NCI-H1048 (cell line): Measurements from ENCODE around the gene APOE.
"Not testable (repeated sequence)": the region's sequence is repeated elsewhere in the genome, so short reads cannot be mapped to it uniquely, and the experiment has no call there.

Source experiments
- DNase-seq: peaks from one replicate; lab custom pipeline; 2025; lab: John Stamatoyannopoulos, UW

APOE gene

DNA sequence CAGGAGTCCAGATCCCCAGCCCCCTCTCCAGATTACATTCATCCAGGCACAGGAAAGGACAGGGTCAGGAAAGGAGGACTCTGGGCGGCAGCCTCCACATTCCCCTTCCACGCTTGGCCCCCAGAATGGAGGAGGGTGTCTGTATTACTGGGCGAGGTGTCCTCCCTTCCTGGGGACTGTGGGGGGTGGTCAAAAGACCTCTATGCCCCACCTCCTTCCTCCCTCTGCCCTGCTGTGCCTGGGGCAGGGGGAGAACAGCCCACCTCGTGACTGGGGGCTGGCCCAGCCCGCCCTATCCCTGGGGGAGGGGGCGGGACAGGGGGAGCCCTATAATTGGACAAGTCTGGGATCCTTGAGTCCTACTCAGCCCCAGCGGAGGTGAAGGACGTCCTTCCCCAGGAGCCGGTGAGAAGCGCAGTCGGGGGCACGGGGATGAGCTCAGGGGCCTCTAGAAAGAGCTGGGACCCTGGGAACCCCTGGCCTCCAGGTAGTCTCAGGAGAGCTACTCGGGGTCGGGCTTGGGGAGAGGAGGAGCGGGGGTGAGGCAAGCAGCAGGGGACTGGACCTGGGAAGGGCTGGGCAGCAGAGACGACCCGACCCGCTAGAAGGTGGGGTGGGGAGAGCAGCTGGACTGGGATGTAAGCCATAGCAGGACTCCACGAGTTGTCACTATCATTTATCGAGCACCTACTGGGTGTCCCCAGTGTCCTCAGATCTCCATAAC is at the start of gene APOE:
Gene APOE, plus strand, starts transcription at position 360 of the 724 bp plus-strand sequence. CDS start 829 bp downstream, outside the sequence.
- no peak for DNase-seq

DNA sequence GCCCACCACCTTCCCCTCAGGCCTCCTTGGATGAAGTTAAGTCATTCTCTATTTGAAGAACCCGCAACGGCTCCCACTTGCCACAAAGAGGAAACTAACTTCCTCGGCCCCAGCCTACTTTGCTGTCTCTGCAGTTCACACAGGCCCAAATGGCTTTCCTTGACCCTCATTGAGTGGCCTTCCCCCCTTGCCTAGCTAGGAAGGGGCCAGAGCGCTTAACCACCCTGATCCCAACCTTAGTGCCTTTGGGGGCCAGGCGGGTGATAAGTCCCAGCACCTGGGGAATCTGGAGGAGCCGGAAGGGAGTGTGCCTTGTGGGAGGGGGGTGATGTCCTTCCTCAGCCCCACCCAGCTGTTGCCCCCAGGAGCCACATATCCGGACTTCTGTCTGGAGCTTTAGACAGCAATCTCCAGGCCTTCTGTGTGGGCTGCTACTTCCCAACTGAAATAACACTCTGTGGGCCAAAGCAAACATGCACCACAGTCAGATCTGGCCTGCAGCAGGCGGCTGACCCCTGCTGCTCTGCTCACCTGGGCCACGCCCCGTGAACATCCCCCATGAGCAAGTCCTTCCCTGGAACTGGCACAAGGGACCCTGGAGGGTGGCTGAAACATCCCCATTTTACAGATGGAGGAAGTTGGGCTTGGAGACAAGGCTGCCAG is 49.0 kb upstream of the APOE start:
- no peak for DNase-seq

DNA sequence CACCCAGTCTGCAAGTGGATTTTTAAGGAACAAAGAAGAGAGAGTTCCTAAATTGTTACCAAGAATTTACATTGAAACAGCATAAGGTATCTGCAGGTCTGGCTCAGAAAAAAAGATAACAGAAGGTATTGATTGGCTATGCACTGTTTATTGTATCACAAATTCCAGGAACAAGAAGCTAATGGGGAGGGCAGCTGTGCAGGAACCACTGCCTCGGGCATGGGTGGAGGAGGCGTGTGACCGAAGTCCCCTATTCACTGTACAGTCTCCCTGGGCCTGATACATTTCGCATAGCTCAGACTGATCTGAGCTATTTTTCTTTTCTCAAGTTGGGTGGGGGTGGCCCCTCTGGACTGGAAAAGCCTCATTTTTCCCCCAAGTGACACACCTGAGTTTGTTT is 47.8 kb upstream of the APOE start:
- no peak for DNase-seq

DNA sequence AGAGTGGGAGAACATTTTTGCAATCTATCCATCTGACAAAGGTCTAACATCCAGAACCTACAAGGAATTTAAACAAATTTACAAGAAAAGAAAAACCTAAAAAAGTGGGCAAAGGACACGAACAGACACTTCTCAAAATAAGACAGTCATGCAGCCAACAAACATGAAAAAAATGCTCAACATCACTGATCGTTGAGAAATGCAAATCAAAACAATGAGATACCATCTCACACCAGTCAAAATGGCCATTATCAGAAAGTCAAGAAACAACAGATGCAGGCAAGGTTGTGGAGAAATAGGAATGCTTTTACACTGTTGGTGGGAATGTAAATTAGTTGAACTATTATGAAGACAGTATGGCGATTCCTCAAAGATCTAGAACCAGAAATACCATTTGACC is 44.0 kb upstream of the APOE start:
- DNase-seq, result not testable (repeated sequence)

DNA sequence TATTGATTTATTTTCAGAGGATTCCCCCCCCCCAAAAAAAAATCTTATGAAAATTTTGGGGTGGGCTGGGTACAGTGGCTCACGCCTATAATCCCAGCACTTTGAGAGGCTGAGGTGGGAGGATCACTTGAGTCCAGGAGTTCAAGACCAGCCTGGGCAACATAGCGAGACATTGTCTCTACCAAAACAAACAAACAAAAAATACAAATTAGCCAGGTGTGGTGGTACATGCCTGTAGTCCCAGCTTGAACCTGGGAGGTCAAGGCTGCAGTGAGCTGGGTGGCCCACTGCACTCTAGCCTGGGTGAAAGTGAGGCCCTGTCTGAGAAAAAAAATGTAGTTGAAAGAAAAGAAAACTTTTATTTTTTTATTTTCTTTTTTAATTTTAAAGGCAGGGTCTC is 41.6 kb upstream of the APOE start:
- no peak for DNase-seq

DNA sequence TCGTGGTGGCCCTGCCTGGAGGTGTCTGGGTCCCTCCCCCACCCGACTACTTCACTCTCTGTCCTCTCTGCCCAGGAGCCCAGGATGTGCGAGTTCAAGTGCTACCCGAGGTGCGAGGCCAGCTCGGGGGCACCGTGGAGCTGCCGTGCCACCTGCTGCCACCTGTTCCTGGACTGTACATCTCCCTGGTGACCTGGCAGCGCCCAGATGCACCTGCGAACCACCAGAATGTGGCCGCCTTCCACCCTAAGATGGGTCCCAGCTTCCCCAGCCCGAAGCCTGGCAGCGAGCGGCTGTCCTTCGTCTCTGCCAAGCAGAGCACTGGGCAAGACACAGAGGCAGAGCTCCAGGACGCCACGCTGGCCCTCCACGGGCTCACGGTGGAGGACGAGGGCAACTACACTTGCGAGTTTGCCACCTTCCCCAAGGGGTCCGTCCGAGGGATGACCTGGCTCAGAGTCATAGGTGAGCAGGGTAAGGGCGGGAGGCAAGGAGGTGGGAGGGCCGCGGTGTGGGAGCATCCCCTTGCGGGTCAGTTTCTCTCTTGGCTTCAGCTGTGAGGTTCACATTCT is 40.3 kb upstream of the APOE start:
- DNase-seq, result no peak

DNA sequence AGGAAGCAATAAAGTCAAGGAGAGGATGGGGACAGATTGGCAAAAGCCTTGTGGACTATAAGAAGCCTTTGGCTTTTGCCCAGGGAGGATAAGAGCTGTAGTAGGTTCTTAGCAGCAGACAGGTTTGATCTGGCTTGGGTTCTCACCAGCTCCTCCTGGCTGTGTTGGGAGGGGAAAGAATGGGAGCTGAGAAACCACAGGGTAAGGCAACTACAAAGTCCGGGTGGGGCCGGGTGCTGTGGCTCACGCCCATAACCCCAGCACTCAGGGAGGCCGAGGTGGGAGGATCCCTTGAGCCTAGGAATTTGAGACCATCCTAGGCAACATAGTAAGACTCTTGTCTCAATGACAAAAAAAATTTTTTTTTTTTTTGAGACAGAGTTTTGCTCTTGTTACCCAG is 38.9 kb upstream of the APOE start:
- DNase-seq, result no peak

DNA sequence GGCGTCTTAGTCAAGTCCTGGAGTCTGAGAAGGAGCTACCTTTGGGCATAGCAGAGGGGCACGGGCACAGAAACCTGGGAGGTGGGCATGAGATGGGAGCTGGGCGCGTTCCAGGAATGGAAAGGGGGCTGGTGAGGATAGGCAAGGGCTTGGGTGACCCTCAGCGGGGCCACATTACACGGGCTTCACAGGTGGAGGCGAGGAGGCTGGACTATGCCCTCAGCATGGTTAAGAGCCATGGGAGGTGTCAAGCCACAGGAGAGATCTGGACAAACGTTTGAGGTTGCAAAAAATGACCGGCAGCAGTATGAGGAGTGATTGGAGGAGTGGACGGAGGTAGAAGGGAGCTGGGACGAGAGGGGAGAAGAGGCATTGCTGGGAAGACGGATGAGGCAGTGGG is 38.0 kb upstream of the APOE start:
- DNase-seq, result no peak

DNA sequence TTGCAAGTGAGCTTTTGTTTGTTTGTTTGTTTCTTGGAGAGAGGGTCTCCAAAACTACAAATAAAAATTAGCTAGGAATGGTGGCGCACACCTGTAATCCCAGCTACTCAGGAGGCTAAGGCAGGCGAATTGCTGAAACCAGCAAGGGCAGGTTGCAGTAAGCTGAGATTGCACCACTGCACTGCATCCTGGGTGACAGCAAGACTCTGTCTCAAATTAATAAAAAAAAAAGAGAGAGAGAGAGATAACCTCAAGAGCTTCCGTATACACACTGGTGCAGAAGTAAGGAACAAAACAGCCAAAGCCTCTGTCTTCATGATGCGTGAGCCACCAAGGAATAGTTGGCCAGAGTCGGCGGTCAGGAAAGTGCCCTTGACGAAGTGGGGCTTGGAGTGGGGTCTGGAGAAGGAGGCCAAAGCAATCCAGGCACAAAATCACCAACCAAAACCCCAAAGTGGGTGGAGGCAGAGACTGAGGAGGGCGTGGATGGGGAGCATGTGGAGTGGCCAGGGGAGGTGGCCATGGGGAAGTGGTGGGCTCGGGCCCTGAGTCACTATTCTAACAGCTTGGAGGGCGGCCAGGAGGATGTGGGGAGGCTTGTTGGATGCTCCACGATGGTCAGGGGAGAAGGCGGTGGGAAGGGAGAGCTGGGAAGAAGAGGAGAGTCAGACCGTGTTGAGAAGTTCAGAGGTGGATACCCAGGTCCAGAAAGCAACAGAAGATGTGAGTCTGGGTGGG is 35.7 kb upstream of the APOE start:
- no peak for DNase-seq

DNA sequence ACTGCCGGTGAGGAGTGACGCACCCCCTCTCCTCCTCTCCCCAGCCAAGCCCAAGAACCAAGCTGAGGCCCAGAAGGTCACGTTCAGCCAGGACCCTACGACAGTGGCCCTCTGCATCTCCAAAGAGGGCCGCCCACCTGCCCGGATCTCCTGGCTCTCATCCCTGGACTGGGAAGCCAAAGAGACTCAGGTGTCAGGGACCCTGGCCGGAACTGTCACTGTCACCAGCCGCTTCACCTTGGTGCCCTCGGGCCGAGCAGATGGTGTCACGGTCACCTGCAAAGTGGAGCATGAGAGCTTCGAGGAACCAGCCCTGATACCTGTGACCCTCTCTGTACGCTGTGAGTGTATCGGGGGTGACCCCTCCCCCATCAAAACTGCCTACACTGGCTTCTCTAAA is 33.8 kb upstream of the APOE start:
- no peak for DNase-seq

DNA sequence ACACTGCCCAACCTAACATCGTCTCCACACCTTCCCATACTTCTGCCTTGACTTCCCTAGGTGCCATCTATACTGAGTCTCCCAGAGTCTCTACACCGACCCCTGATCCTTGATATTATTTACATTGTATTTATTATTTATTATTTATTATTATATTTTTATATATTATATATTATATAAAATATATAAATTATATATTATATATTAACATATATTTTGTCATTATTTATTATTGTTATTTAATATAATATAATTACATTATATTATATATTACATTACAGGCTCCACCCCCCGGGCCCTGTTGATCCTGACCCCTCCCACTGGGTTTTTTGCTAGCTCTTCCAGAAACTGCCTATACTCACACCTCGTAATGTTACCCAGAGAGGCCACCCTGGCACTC is 32.9 kb upstream of the APOE start:
- DNase-seq, result no peak

DNA sequence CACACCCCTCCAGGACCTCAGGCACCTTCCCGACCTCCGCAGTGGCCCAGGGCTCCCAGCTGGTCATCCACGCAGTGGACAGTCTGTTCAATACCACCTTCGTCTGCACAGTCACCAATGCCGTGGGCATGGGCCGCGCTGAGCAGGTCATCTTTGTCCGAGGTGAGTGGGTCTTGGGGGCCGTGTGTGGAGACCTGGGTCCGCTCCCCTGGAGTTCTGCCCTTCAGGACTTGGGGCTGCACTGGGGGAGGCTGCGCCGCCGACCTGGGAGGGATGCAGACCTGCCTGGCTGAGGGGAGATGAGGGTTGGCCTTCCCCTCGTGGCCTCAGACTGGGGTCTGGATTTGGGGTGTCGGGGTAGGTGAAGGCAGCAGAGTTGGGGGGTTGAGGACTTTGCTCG is 31.3 kb upstream of the APOE start:
- DNase-seq, result no peak

DNA sequence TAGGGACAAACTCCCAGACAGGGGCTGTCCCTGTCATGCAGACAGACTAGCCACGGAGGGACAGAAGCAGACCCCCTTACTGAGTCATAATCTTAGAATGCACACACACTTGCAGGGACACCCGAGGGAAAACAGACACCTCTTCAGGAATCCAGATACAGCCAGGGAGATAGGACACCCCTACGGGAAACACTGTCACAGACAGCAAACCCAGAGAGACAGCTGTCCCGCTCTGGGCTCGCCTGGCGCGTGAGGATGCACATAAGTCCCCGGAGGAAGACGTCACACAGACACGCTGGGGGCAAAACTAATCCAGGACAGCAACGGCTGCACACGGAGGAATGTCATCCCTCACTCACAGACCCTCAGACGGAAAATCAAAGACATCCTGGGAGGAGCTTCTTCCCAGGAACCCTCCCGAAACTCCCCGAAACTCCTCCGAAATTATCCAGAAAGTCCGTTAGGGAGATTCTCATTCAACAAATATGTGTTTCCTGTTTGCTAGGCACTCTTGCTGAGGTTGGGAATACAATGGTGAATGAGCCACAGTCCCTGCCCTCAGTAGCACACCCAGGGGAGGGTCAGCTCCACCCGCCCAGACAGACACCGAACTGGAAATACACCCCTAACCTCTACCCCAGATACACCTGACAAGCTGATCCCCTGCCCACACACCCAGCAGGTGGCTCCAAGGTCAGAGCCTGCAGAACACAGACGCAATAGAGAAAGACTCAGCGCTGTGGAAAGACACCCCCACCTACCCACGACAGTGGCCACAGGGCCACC is 29.7 kb upstream of the APOE start:
- no peak for DNase-seq

DNA sequence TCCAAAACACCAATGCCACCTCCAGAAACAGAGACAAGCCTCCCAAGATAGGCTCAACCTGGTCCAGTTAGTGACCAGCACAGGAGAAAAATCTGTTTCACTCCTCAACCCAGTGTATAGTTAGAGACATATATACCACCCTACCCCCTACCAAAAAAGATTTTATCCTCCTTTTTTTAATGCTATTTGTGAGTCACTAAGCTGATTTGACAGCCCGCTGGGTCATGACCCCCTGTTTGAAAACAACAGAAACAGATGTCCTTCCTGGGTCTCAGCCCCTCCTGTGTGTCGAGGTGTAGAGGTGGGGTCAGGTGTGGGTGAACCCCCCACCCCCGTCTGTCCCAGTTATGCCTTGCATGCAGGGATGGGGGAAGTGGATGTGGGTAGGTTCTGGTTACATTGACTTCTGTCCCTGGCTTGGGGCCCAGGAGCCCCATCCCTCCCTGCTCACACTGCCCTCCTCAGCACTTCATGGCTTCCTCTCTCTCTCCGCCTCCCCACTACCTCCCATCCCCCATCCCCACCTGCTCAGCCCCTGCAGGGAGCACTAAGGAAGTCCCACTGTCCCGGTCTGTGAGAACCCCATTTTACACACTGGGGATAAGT is 28.6 kb upstream of the APOE start:
- DNase-seq, result no peak

DNA sequence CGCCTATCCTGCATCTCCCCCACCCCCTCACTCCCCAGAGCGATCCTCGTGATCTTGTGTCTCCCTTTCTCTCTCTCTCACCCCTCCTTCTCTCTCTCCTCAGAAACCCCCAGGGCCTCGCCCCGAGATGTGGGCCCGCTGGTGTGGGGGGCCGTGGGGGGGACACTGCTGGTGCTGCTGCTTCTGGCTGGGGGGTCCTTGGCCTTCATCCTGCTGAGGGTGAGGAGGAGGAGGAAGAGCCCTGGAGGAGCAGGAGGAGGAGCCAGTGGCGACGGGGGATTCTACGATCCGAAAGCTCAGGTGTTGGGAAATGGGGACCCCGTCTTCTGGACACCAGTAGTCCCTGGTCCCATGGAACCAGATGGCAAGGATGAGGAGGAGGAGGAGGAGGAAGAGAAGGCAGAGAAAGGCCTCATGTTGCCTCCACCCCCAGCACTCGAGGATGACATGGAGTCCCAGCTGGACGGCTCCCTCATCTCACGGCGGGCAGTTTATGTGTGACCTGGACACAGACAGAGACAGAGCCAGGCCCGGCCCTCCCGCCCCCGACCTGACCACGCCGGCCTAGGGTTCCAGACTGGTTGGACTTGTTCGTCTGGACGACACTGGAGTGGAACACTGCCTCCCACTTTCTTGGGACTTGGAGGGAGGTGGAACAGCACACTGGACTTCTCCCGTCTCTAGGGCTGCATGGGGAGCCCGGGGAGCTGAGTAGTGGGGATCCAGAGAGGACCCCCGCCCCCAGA is 27.3 kb upstream of the APOE start:
- DNase-seq, result no peak

DNA sequence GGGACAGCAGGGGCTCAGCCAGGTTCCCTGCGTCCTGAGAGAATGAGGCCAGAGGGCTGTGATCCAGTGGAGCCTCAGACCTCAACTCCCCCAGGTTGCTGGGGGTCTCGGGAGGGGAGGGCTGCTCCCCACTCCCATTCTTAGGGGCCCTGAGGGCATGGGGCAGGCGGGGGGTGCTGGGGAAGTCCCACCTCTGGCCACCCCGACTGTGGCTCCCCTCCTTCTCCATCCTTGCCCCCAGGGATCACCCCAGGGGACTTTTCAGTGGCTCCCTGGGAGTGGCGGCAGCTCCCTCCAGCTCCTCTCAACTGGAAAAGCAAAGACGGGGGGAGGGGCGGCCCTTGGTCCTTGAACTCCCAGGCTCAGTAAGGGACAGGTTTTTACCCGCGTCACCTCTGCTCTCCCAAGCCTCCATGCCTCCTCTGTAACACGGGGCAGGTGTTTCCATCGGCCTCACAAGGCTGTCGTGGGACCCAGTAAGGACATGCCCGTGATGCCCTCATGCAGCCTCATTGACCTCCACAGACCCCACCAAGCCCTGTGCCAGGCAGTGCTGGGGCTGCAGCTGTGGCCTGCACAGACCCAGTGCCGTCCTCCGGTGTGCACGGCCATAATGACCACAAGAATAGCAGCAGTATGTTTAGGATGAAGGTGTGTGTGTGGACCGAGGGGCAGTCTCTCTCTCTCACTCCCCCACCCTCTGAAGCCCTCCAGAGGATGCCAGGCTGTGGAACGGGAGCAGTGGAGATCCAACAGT is 26.1 kb upstream of the APOE start:
- DNase-seq, result no peak

DNA sequence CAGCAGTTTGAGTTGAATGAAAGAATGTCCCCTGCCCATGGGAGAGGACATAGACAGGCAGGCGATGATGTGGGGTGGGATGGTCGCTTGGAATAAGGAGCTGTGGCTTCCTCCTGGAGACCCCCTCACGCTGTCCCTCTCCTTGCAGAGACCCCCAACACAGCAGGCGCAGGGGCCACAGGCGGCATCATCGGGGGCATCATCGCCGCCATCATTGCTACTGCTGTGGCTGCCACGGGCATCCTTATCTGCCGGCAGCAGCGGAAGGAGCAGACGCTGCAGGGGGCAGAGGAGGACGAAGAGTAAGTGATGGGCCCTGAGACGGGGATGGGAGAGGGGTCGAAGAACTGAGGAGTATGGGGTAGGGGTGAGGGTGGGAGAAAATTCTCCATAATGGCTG is 23.5 kb upstream of the APOE start:
- no peak for DNase-seq

DNA sequence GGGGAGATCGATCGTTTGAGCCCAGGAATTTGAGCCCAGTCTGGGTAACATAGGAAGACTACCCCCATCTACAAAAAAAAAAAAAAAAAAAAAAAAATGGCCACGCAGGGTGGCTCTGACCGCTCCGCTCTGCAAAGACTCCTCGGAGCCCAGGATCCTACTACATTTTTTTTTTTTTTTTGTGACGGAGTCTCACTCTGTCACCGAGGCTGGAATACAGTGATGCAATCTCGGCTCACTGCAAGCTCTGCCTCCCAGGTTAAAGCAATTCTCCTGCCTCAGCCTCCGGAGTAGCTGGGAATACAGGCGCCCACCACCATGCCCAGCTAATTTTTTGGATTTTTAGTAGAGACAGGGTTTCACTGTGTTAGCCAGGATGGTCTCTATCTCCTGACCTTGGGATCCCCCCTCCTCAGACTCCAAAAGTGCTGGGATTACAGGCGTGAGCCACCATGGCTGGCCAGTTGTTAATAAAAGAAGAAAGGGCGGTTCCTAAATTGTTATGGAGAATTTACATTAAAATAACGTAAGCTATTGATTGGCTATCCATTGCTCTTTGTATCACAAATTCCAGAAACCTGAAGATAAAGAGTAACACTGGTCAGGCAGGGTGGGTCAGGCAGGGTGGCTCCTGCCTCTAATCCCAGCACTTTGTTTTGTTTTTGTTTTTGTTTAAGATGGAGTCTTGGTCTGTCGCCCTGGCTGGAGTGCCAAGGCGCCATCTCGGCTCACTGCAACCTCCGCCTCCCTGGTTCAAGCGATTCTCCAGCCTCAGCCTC is 22.8 kb upstream of the APOE start:
- not testable (repeated sequence) for DNase-seq

DNA sequence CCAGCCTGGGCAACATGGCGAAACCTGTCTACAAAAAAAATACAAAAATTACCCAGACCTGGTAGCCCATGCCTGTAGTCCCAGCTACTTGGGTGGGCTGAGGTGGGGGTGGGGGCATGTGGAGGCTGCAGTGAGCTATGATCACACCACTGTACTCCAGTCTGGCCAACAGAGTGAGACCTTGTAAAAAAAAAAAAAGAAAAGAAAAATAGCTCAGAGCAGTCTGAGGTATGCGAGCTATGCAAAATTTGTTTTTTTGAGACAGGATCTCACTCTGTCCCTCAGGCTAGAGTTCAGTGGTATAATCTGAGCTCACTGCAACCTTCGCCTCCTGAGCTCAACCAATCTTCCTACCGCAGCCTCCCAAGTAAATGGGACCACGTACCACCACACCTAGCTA is 21.7 kb upstream of the APOE start:
- no peak for DNase-seq
